GM21360 (cell line): ENCODE results near the gene SPATA19.

Experiments
- ATAC-seq: cut with Tn5 transposase; IDR thresholded peaks from one replicate; pipeline ENCODE4 v1.9.1; 2021; ENCODE audit warnings: mild to moderate bottlenecking, moderate library complexity; ENCODE audit not compliant: unreplicated experiment

Gene SPATA19

DNA sequence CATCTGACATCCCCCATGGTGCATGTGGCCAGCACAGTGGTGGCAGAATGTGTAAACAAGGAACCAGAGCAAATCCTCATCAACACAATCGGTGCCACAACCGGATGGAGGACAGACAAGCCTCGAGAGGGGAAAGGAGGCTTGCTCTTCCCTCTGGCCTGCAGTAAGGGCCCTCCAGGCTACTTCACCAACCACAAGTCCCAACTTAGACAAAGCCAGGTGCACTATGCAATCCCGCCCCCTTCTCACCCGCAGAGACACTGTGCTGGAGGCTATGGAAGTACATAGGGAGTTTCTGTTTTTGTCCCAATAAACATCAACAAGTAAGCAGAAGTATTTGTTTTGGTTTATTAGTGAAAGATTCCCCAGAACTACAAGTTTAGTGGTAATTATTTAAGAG, 54.3 kb downstream of the SPATA19 start:
- no peak for ATAC-seq
